B cell (primary cell): ENCODE data around the gene MAB21L2.

Source experiments
- EZH2 ChIP-seq: IDR thresholded peaks from 2 replicates; pipeline ENCODE4 v1.6.1; 2012; ENCODE audit warnings: borderline replicate concordance, low read depth, mild to moderate bottlenecking, moderate library complexity, low read length; ENCODE audit not compliant: insufficient read depth, poor library complexity, severe bottlenecking
- TF ChIP-seq, protein P1 (sequence below): fragments of 200-600 bp; IDR thresholded peaks from one replicate; pipeline ENCODE4 v1.8.0; 2022; ENCODE audit warnings: antibody characterized with exemption, mild to moderate bottlenecking

DNA sequence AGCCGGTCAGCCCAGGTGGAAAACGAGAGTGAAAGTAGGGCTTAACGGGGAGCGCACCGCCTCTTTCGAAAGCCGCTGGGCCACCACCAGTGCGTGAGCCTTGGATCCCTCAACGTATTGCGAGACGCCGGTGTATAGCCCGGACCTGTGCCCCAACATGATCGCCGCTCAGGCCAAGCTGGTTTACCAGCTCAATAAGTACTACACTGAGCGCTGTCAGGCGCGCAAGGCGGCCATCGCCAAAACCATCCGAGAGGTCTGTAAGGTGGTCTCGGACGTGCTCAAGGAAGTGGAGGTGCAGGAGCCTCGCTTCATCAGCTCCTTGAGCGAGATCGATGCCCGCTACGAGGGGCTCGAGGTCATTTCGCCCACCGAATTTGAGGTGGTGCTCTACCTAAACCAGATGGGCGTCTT, 929 bp downstream of the MAB21L2 start:
- TF ChIP-seq, protein P1, sequence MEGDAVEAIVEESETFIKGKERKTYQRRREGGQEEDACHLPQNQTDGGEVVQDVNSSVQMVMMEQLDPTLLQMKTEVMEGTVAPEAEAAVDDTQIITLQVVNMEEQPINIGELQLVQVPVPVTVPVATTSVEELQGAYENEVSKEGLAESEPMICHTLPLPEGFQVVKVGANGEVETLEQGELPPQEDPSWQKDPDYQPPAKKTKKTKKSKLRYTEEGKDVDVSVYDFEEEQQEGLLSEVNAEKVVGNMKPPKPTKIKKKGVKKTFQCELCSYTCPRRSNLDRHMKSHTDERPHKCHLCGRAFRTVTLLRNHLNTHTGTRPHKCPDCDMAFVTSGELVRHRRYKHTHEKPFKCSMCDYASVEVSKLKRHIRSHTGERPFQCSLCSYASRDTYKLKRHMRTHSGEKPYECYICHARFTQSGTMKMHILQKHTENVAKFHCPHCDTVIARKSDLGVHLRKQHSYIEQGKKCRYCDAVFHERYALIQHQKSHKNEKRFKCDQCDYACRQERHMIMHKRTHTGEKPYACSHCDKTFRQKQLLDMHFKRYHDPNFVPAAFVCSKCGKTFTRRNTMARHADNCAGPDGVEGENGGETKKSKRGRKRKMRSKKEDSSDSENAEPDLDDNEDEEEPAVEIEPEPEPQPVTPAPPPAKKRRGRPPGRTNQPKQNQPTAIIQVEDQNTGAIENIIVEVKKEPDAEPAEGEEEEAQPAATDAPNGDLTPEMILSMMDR = no peak
- TF ChIP-seq EZH2 = no peak
